Prostate gland (tissue), 2 donors: ENCODE results near the gene NMRK2.
"Not testable (repeated sequence)": the region's sequence is repeated elsewhere in the genome, so short reads cannot be mapped to it uniquely, and the experiment has no call there.

Experiments used
- POLR2AphosphoS5 ChIP-seq: sonication (generic); formaldehyde crosslinking; IDR thresholded peaks from one replicate; pipeline ENCODE4 v1.6.1; 2017; ENCODE audit warnings: antibody characterized with exemption
- TF ChIP-seq, protein P1 (sequence below), 4 experiments: fragments of 200-600 bp in 2 of 4; fragments of 450-650 bp in 2 of 4; sonication (generic) in 2 of 4; IDR thresholded peaks; 1 replicate in 3 of 4; 2 replicates in 1 of 4; pipeline ENCODE4 v1.5.1; 2016 to 2019; ENCODE audit warnings: antibody characterized with exemption in 4 of 4, mild to moderate bottlenecking in 2 of 4, moderate library complexity in 2 of 4

DNA sequence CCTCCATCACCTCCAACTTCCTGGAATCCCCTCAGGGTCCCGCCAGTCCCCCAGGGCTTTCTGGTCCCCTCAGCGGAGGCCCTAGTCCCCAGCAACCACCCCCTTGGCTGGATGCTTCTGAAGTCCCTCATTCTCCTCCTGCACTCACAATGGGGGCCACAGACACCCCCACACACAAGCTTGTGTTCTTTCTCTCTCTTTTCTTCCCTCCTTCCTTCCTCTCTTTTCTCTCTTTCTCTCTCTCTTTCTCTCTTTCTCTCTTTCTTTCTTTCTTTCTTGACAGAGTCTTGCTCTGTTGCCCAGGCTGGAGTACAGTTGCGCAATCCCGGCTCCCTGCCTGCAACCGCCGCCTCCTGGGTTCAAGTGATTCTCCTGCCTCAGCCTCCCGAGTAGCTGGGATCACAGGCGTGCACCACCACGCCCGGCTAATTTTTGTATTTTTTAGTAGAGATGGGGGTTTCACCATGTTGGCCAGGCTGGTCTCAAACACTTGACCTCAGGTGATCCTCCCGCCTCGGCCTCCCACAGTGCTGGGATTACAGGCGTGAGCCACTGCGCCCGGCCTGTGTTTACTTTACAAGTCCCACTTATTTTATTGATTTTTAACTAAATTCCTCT is 14.6 kb downstream of the NMRK2 start:
- TF ChIP-seq, protein P1, sequence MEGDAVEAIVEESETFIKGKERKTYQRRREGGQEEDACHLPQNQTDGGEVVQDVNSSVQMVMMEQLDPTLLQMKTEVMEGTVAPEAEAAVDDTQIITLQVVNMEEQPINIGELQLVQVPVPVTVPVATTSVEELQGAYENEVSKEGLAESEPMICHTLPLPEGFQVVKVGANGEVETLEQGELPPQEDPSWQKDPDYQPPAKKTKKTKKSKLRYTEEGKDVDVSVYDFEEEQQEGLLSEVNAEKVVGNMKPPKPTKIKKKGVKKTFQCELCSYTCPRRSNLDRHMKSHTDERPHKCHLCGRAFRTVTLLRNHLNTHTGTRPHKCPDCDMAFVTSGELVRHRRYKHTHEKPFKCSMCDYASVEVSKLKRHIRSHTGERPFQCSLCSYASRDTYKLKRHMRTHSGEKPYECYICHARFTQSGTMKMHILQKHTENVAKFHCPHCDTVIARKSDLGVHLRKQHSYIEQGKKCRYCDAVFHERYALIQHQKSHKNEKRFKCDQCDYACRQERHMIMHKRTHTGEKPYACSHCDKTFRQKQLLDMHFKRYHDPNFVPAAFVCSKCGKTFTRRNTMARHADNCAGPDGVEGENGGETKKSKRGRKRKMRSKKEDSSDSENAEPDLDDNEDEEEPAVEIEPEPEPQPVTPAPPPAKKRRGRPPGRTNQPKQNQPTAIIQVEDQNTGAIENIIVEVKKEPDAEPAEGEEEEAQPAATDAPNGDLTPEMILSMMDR (IDR thresholded peaks at IDR 0.05): not testable (repeated sequence)
- not testable (repeated sequence) for TF ChIP-seq POLR2AphosphoS5
